ENCODE data around the gene SERPINE1. TPM values are rescaled to one million over a fixed set of nuclear protein-coding genes. Genes with fewer than 3 reads are reported as not detected.
A peak's percentile ranks its signal among the peaks of the same experiment; 100 is the strongest.

Gene SERPINE1
- total RNA-seq, 1 donor from 2014 or later = not detected

GRCh38 chr7:101122933-101123702 lies 3.8 kb upstream of the SERPINE1 start:
- Mint-ChIP-seq H3K36me3 (ENCODE audit: low read depth) (no peaks in the 10 kb centered on the region), H3K27me3 (peaks cover 25% of the 10 kb centered on the region), H3K4me3 (no peak overlapping the region), H3K9me3 (no peaks in the 10 kb centered on the region), H3K27ac (no peak overlapping the region), H3K4me1 (peaks cover 45% of the 10 kb centered on the region)
- TF ChIP-seq CTCF (IDR thresholded peaks at IDR 0.05) = no peak
- POLR2A ChIA-PET = interaction anchor here (0.7 to 1.0 kb wide), 2 partner anchors 21 to 1241 kb away, joined by 3 to 5 read pairs; no protein-coding TSS in a partner anchor
- intact Hi-C loops (cut with micrococcal nuclease) = no loop called here
- CTCF ChIA-PET = interaction anchor here (0.9 kb wide), 1 partner anchor 14 kb away, joined by 3 read pairs; no protein-coding TSS in a partner anchor
- DNase-seq (no peak), ATAC-seq (ENCODE audit: low read depth) (no peak)

- TF ChIP-seq CTCF (IDR thresholded peaks at IDR 0.05) = no peak
- Mint-ChIP-seq H3K27ac (no peak overlapping the region), H3K4me3 (no peak overlapping the region), H3K27me3 (peaks cover 22% of the 10 kb centered on the region), H3K4me1 (peaks cover 47% of the 10 kb centered on the region), H3K36me3 (ENCODE audit: low read depth) (no peaks in the 10 kb centered on the region), H3K9me3 (no peaks in the 10 kb centered on the region)
- no peak for DNase-seq
- ChIA-PET CTCF (no interaction called here), POLR2A (interaction anchor here (0.7 kb wide), 2 partner anchors 29 to 50 kb away, joined by 4 to 8 read pairs; no protein-coding TSS in a partner anchor)
- intact Hi-C loops (cut with micrococcal nuclease) = no loop called here
- ATAC-seq (ENCODE audit: low read depth) = no peak
These were observed 3.2 kb upstream of the SERPINE1 start for GRCh38 chr7:101123703-101124068.

- TF ChIP-seq CTCF (IDR thresholded peaks at IDR 0.05) = no peak
- Mint-ChIP-seq H3K4me1 (peaks cover 47% of the 10 kb centered on the region), H3K4me3 (no peak overlapping the region), H3K27me3 (peaks cover 22% of the 10 kb centered on the region), H3K9me3 (no peaks in the 10 kb centered on the region), H3K27ac (no peak overlapping the region), H3K36me3 (ENCODE audit: low read depth) (no peaks in the 10 kb centered on the region)
- ATAC-seq (ENCODE audit: low read depth) (no peak), DNase-seq (no peak)
- ChIA-PET POLR2A (interaction anchor here (0.7 kb wide), 2 partner anchors 28 to 49 kb away, joined by 4 to 8 read pairs; no protein-coding TSS in a partner anchor), CTCF (no interaction called here)
- intact Hi-C loops (cut with micrococcal nuclease) = no loop called here
These were observed 2.4 kb upstream of the SERPINE1 start for GRCh38 chr7:101124376-101125056.

GRCh38 chr7:101125989-101126650 lies 784 bp upstream of the SERPINE1 start:
- Mint-ChIP-seq H3K4me3 (peak overlapping the region; percentile 47), H3K4me1 (peaks cover 47% of the 10 kb centered on the region), H3K36me3 (ENCODE audit: low read depth) (no peaks in the 10 kb centered on the region), H3K27me3 (peaks cover 20% of the 10 kb centered on the region), H3K9me3 (no peaks in the 10 kb centered on the region), H3K27ac (no peak overlapping the region)
- ChIA-PET POLR2A (interaction anchor here (0.6 to 1.1 kb wide), 2 partner anchors 41 to 236 kb away, joined by 5 to 15 read pairs; partner anchors contain the start of genes TRIM56 and UFSP1), CTCF (interaction anchor here (1.1 to 1.9 kb wide), 3 partner anchors 16 to 66 kb away, joined by 3 to 6 read pairs (median 4); no protein-coding TSS in a partner anchor)
- DNase-seq (no peak), ATAC-seq (ENCODE audit: low read depth) (peak; percentile 56)
- TF ChIP-seq CTCF (IDR thresholded peaks at IDR 0.05) = no peak
- intact Hi-C loops (cut with micrococcal nuclease) = no loop called here

All from activated B cell treated with CpG ODN at 0.5 μM for 24 hours (primary cell).